GM20000 (cell line): Measurements from ENCODE around the gene PPP1R3C.

Experiments
- DNase-seq: peaks from one replicate; pipeline ENCODE4 v3.0.0; 2012; ENCODE audit warnings: low spot score
- CTCF ChIP-seq: IDR thresholded peaks from 2 replicates; pipeline ENCODE4 v1.5.1; 2012; ENCODE audit warnings: mild to moderate bottlenecking, control low read depth; ENCODE audit errors: extremely low read depth, missing control alignments

Gene PPP1R3C

GRCh38 chr10:91668913-91669312 is 36.0 kb upstream of the PPP1R3C start:
- DNase-seq = no peak
- TF ChIP-seq CTCF = no peak

DNA sequence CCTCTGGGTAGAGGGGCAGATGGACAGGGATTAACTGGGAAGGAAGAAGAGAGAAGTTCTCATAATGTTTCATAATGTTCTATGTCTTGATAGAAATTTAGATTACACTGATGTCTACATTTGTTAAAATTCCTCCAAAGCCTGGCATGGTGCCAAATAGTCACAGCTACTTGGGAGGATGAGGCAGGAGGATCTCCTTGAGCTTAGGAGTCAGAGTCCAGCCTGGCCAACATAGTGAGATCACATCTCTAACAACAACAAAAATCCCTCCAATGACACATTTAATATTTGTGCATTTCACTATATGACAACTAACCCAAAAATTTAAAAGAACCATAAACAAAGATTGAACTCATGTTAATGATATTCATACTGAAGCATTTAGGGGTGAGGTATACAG is 33.0 kb upstream of the PPP1R3C start:
- no peak for TF ChIP-seq CTCF
- no peak for DNase-seq

- TF ChIP-seq CTCF = no peak
- no peak for DNase-seq
These were observed 31.6 kb upstream of the PPP1R3C start for GRCh38 chr10:91664426-91664825.

DNA sequence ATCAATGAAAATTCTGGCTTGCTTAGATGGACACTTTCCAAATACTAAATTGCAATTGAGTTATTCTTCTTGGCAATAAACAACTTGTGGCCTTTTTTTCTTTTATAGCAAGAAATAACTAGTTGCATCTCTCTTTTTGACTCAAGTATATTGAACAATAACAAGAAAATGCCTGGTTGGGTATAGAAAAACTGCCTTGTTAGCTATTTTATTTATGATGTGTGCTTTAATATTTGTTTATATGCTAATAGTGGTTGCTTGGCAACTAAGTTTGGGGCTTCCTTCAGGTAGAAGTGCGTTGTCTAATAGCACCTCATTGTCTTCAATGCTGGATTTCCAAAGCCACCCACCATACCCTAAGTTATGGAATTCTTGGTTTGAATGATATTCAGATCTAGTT is 30.1 kb upstream of the PPP1R3C start:
- DNase-seq = no peak
- TF ChIP-seq CTCF = no peak

- TF ChIP-seq CTCF = no peak
- no peak for DNase-seq
These were observed 20.5 kb upstream of the PPP1R3C start for GRCh38 chr10:91653219-91653870.

DNA sequence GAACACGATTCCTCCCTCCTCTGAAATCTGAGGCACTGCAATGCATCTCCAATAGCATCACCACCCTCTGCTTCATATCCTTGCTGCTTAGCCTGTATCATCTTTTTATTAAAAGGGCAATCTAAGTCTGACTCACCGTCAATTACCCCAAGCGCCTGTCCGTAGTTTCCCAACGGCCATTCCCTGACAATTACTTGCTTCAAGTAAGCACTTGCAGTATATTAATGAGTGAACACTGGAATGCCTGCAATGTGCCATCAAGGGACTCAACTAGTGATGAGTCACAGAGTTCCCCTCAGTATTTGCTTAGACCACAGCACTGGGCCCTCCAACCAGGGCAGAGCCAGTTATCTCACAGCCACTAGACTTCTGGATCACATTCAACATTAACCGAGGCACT is 19.5 kb upstream of the PPP1R3C start:
- no peak for DNase-seq
- TF ChIP-seq CTCF = no peak

DNA sequence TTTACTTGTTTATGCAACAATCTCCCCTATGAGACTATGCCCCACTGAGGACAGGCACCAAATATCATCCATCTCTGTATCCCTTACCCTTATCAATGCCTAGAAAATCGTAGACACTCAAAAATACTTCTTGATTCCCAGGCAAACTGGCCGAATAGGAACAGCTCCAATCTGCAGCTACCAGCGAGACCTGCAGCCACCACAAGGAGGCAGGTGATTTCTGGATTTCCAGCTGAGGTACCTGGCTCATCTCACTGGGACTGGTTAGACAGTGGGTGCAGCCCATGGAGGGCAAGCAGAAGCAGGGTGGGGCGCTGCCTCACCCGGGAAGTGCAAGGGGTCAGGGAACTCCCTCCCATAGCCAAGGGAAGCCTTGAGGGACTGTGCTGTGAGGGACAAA is 10.8 kb upstream of the PPP1R3C start:
- no peak for TF ChIP-seq CTCF
- DNase-seq = no peak
